Measurements from ENCODE around the gene UAP1L1.

The UAP1L1 gene

DNA sequence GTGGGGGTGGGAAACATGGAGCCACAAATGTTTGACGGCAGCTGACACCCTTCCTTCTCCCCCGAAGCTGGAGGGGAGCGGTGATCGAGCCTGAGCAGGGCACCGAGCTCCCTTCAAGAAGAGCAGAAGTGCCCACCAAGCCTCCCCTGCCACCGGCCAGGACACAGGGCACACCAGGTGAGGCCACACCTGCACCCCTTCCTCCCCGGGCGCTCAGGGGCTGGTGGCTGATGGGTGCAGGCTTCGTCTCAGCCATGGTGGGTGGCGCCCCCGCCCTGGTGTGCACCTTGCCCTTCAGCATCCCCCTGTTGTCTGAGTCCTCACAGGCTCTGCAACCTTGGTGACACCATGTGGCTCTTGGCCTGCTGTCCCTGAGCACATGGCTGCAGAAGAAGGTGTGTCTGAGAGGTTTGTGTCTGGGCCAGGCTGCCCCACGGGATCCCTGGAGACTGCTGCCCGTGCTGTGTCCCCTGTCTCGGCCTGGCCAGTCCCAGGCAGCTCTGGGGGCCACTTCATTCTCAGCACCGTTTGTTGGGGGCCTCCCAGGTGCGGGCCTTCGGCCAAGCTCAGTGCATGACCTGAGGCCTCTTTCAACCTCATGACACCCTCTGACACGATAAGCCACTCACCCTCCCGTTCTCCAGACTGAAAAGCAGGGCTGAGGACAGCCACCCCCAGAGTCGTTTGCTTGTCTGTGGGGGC, 20.6 kb downstream of the UAP1L1 start:
- no peak for DNase-seq (ENCODE audit: low read depth)

DNA sequence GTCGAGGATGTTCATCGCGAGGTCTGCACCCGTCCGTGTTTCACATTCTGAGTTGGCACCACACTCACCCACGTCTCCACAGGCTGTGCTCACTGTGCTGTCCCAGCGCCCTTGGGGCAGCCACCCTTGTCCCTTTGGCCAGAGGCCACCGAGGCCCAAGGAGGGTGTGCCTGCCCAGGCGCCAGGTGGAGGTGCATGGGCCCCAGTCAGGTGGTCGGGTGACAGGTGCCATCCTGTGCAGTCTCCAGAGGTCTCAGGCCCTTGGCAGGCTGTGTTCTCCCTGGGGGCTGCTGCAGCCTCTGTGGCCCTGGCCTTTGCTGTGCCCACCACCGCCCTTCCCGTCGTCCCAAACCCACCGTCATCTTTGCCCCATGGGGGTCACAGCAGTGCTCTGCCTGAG, 21.9 kb downstream of the UAP1L1 start:
- no peak for DNase-seq (ENCODE audit: low read depth)

DNA sequence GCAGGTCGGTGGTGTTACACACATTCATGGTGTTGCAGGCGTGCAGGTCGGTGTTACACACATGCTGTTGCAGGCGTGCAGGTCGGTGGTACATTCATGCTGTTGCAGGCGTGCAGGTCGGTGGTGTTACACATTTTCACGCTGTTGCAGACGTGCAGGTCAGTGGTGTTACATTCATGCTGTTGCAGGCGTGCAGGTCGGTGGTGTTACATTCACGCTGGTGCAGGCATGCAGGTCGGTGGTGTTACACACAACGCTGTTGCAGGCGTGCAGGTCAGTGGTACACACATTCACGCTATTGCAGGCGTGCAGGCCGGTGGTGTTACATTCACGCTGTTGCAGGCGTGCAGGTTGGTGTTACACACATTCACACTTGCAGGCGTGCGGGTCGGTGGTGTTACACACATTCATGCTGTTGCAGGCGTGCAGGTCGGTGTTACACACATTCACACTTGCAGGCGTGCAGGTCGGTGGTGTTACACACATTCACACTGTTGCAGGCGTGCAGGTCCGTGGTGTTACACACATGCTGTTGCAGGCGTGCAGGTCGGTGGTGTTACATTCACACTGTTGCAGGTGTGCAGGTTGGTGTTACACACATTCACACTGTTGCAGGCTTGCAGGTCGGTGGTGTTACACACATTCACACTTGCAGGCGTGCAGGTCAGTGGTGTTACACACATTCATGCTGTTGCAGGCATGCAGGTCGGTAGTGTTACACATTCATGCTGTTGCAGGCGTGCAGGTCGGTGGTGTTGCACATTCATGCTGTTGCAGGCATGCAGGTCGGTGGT, 26.1 kb downstream of the UAP1L1 start:
- DNase-seq (ENCODE audit: low read depth) = no peak

DNA sequence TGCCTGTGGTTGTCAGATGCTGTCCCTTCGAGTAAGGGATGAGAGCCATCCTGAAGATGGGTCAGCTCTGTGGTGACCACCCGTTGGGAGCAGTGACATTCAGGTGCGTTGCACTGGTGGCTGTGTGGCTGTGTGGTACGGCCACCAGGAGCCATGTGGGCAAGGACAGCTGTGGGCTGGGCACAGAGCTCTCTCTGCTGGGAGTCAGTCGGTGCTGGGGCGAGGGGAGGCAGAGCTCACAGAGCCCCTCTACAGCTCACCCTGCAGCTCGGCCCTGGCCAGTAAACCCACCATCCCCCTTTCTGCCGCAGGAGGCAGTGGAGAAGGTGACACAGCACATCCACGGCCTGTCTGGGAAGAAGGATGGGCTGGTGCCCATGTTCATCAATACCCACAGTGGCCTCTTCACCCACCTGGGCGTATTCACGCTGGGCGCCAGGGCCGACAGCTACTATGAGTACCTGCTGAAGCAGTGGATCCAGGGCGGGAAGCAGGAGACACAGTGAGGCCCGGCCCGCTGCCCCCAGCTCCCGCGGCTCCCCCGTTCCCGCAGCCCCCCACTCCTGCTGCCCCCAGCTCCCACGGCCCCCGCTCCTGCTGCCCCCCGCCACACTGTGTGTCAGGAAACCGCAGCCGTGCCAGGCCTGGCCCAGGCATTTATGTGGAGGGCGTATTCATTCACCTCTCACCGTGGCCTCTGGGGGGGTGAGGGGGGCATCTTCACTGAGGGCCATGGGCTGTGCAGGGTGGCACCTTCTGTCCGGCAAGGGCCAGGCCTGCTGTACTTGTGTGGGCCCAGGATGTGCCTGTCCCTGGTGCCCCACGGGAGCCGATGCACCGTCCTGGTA, 28.7 kb downstream of the UAP1L1 start:
- DNase-seq (ENCODE audit: low read depth) = no peak

DNA sequence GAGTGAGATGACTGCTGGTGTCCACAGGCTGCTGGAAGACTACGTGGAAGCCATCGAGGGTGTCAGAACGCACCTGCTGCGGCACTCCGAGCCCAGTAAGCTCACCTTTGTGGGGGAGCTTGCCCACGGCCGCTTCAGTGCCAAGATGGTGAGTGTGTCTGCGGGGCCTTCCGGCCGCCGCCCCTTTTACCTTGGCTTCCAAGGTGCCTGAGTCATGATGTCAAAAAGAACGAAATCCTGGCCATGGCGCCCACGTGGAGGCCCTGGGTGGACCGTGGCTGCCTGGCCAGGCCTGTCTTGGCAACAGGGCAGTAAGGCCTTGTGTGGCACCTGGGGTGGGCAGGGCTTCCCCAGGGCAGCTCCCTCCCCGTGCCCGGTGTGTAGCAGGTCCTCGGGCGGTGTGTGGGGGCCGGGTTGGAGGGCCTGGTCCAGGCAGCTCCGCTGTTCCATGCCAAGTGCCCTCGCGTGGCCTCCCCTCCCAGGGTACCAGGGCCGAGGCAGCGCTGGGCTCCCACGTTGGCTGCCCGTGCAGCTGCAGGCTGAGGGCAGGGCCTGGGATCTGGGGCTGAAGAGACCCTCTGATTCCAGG, 29.4 kb downstream of the UAP1L1 start:
- no peak for DNase-seq (ENCODE audit: low read depth)

DNA sequence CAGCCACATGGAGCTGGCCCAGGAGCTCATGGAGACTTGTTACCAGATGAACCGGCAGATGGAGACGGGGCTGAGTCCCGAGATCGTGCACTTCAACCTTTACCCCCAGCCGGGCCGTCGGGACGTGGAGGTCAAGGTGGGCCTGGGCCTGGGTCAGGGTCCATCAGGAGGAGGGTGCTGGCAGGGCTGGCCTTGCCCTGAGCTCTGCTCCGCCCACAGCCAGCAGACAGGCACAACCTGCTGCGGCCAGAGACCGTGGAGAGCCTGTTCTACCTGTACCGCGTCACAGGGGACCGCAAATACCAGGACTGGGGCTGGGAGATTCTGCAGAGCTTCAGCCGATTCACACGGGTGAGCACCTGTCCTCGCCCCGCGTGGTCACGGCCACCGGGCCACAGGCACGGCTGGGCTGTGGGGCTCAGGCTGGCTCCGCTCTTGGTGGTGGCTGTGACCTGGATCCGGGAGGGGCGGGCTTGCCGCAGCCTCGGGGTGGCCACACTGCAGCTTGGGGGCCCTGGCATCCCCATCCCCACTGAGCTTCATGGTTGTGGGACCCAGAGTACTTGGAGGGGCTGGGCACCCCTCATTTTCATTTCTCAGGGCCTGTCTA, 30.1 kb downstream of the UAP1L1 start:
- DNase-seq (ENCODE audit: low read depth) = no peak

DNA sequence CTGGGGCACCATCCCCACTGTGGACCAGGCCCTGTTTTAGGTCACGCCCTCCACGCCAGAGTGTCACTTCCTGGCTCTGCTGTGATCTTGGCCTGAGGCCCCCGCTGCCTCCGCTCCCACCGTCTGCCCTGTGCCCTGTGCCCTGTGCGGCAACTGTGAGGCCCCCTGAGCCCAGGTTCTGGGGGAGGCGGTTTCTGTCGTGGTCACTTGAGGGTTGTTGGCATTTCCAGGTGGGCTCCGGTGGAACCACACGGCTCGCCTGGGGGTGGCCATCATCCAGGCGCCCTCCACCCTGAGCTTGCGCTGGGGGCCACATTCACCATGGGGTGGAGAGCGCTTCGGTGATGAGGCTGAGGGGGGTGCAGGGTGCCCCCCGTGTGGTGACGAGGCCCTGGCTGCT, 30.7 kb downstream of the UAP1L1 start:
- DNase-seq (ENCODE audit: low read depth) = no peak

DNA sequence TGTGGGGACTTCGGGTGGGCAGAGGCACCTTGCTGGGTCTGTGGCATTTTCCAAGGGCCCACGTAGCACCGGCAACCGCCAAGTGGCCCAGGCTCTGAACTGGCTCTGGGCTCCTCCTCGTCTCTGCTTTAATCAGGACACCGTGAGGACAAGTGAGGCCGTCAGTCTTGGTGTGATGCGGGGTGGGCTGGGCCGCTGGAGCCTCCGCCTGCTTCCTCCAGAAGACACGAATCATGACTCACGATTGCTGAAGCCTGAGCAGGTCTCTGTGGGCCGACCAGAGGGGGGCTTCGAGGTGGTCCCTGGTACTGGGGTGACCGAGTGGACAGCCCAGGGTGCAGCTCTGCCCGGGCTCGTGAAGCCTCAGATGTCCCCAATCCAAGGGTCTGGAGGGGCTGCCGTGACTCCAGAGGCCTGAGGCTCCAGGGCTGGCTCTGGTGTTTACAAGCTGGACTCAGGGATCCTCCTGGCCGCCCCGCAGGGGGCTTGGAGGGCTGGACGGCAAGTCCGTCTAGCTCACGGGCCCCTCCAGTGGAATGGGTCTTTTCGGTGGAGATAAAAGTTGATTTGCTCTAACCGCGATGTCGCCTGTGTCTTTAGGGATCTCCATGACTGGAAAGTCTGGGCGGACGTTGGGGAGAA, 31.4 kb downstream of the UAP1L1 start:
- no peak for DNase-seq (ENCODE audit: low read depth)

DNA sequence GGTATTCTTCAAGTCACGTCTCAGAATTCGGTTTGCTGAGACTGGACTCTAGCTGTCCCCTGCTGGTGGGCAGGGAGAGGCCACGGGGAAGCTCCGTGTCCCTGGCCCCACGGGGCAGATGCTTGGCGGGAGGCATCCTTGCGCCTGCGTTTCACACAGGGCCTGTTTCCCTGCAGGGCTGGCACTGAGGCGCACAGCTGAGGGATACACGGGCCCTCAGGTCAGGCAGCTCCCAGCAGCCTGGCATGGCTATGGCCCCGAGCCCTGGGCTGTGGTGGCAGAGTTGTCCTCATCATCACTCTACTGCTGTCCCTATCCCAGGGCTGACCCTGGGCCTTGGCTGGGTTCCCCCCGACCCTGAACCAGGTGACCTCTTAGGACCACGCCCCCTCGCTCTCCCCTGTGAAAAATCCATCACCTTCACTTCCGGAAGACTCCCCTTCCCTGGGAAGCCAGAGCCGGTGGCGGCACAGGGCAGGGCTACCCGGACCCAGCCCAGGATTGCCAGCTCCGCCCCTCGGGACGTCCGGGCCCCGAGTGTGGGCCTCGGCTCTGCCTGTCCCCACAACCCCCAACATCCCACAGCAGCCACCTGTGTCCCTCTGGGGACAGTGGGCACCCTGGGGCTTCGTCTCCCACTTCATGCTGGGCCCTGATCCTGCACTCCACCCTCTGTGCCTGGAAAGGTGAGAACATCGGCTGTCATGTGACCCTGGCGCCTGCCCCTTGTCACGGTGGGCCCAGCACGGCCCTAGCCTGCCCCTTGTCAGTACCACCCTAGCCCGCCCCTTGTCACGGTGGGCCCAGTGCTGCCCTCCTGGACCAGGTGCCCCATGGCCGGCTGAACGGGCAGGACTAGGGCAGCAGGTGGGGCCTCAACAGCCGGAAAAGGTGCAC, 32.2 kb downstream of the UAP1L1 start:
- DNase-seq (ENCODE audit: low read depth) = no peak

DNA sequence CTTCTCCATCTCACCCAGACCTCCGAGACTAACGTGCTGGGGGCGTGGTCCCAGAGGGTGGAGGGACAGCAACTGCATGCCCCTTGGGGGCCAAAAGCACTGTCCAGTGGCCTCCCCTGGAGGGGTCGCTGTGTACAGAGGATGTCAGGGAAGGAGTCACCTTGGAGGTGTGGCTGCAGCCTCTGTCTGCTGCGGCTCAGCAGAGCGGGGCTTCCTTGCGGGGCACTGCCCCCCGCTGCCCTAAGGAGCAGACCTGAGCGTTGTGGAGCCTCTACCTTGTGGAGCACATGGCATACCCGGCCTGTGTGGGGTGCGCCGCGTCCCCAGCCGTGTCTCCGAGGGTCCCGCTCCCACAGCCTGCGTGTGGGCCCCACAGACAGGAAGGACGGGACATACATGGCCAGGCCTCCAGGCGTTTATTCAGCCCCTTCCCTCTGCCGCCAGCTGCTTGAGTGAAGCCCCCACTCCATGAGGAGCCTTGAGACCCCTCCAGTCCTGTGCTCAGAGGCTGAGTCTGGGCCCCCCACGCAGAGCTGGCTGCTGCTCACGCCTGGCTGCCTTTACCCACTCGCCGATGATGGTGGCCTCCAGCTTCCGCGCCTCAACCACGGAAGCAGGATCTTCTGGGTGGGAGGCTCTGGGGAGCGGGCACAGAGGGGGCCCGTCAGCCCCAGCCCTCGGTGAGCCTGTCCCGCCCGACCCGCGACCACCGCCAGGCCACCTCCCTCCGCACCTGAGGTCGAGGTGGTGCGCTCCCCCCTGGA, 33.0 kb downstream of the UAP1L1 start:
- no peak for DNase-seq (ENCODE audit: low read depth)

DNA sequence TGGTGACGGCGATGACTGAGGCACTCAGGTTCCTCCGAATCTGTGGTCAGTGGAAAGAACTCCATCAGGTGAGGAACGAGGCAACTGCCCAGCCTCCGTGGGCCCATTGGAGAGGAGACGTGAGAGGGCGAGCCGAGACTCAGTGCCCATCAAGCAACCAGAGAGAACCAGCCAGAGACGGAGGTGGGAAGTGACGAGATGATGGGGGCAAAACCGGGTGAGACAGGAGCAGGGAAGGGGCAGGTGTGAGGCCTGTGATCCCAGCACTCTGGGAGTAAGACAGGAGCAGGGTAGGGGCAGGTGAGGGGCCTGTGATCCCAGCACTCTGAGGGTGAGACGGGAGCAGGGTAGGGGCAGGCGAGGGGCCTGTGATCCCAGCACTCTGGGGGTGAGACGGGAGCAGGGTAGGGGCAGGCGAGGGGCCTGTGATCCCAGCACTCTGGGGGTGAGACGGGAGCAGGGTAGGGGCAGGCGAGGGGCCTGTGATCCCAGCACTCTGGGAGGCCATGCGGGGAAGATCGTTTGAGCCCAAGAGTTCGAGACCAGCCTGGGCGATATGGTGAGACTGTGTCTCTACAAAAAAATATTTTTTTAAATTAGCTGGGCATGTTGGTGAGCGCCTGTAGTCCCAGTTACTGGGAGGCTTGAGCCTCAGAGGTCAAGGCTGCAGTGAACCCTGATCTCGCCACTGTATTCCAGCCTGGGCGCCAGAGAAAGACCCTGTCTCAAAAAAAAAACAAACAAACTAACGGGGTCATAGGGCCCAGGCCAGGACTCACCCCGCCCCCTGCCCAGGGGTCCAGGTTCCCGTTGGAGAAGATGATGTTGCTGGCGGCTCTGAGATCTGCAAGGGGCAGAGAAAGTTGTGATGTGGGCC, 33.8 kb downstream of the UAP1L1 start:
- no peak for DNase-seq (ENCODE audit: low read depth)

DNA sequence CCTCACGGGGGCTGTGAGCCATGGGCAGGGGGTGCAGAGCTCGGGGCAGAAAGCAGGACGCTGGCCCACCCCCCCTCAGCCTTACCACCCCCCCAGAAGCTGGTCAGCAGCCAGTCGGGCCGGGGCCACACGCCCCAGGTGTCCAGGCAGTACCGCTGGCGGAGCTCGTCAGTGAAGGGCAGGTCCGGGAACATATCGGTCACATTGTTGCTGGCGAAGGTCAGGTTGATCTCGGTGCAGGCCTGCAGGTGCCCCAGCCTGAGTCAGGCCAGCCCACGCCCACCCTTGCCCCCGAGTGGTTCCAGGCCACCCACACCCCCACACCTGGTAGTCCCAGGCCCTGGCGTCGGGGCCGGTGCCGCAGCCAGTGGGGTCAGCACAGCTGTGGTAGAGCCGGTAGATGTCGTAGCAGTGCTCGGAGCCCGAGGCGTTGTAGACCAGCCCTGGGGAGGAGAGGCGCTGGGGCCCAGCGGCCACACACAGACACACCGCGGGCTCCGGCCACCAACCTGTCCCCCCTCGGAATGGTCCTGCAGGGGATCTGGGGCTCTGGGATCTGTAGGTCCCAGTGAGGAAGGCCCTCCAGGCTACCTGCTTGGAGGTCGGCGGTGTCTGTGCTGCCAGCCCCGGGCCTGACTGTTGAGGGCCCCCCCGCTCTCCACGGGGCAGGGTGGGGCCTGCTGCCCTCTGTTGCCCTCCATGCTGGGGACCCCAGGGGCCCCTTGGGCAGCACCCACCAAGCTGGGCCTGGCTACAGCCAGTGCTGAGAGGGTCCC, 34.7 kb downstream of the UAP1L1 start:
- DNase-seq (ENCODE audit: low read depth) = no peak

DNA sequence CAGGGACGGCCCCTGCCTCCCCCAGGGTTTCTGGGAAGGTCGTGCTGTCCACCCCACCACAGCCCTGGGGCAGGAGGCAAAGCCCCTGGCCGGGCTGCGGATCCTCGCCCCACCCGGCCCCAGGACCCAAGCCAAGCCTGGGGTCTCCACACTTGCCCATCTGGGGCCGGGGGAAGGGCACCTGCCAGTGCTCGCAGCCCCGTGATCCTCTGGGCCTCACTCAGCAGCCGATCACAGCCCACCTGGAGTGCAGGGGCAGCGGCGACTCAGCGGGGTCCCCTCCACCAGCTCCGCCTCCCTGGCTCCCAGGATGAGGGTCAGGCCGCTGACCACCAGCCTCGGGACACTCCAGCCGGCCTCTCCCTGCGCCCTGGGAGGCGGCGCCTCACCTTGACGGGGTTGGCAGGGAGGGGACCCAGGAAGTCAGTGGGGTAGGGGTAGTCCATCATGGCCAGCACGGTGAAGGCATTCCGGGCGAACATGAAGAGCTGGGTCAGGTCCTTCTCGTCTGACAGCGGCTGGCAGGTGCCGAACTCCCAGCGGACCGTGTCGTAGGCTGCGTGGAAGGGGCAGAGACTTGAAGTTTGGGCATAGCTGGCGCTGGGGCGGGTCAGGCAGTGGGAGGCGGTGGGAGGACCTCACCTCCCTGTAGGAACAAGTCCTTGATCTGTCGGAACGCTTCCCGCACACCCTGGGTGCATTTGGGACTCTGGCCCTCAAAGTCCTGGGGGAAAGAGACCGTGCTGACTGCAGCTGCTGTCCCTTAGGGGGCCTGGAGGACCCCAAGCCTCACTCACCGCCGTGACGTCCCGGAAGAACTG, 35.5 kb downstream of the UAP1L1 start:
- no peak for DNase-seq (ENCODE audit: low read depth)

DNA sequence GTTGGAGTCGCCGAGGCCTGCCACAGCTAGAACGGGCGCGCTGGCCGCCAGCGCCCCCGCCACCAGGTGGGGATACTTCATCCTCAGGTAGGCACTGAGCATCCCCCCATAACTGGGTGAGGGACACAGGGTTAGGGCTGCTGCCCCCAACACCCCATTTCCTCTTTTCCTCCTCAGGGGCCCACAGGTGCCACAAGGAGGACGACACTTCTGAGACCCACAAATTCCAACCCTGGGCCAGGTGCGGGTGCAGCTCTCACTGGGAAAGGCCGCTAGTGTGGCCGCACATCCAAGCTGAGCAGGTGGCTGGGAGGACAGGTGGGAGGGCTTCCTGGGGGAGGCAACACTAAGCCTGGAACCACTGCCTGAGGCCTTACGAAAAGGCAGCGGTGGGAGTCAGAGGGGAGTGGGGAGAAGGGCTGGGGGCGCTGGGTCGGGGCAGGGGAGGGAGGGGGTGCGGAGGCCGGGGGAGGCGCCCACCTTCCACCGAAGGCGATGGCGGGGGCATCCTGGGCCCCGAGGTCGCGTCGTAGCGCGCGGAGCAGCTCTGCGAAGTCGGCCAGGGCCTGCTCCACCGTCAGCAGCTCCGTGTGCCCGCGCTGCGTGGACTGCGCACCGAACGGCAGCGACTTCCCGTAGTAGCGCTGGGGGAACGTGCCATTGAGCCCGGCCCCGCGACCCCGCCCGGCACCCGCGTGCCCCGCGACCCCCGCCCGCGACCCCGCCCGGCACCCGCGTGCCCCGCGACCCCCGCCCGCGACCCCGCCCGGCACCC, 36.3 kb downstream of the UAP1L1 start:
- DNase-seq (ENCODE audit: low read depth) = no peak

DNA sequence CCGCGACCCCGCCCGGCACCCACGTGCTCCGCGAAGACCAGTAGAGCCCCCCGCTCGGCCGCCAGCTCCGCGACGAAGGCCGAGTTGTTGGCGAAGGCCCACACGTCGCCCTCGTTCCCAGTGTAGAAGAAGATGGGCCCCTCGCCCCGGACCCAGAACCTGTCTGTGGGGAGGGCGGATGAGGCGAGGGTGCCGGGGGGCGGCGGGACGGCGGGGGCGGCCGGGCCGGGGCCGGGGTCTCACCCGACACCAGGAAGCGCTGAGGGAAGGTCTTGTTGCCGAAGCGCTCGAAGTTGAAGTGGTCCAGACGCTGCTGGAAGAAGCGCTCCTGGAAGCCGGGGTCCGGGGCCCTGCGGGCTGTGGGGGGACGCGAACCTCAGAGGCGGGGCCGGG, 36.9 kb downstream of the UAP1L1 start:
- DNase-seq (ENCODE audit: low read depth) = no peak
